SJSA1 (cell line): ENCODE data around the gene SRL. TPM values are rescaled to one million over a fixed set of nuclear protein-coding genes. Genes with fewer than 3 reads are reported as not detected.
"Not testable (repeated sequence)": the region's sequence is repeated elsewhere in the genome, so short reads cannot be mapped to it uniquely, and the experiment has no call there.

Source experiments
- DNase-seq, 2 experiments: peaks; one replicate each; pipeline ENCODE4 v3.0.0-alpha.2; 2015 to 2020; ENCODE audit warnings: low spot score in 2 of 2, low read depth in 1 of 2
- H3K27ac ChIP-seq: fragments of 250-450 bp; sonication (Bioruptor Pico); 2 replicates; pipeline ENCODE4 v1.5.1; 2020; ENCODE audit warnings: mild to moderate bottlenecking, moderate library complexity
- H3K27me3 ChIP-seq: fragments of 250-450 bp; sonication (Bioruptor Pico); replicated peaks from 2 replicates; pipeline ENCODE4 v1.5.1; 2020; ENCODE audit warnings: mild to moderate bottlenecking, moderate library complexity
- H3K36me3 ChIP-seq: fragments of 250-450 bp; sonication (Bioruptor Pico); 2 replicates; pipeline ENCODE4 v1.5.1; 2020; ENCODE audit warnings: mild to moderate bottlenecking
- H3K4me1 ChIP-seq: fragments of 250-450 bp; sonication (Bioruptor Pico); replicated peaks from 2 replicates; pipeline ENCODE4 v1.6.1; 2021; ENCODE audit warnings: mild to moderate bottlenecking
- H3K4me3 ChIP-seq: fragments of 250-450 bp; sonication (Bioruptor Pico); 2 replicates; pipeline ENCODE4 v1.5.1; 2020; ENCODE audit warnings: mild to moderate bottlenecking
- H3K9me3 ChIP-seq: fragments of 250-450 bp; sonication (Bioruptor Pico); replicated peaks from 2 replicates; pipeline ENCODE4 v1.5.1; 2020; ENCODE audit warnings: mild to moderate bottlenecking
- total RNA-seq: library from RNA; depleted of rRNA; stranded (reverse); fragments of >200 nt; shearing (Covaris generic); gene quantifications from 2 replicates; pipeline ENCODE4 v1.2.3, GENCODE V29; 2014

SRL gene
- total RNA-seq, 1 experiment from 2014 or later: 0.05 TPM

- Histone ChIP-seq H3K27ac (no peak overlapping the region), H3K36me3 (no peaks in the 10 kb centered on the region), H3K9me3 (no peaks in the 10 kb centered on the region), H3K4me3 (no peak overlapping the region), H3K27me3 (no peaks in the 10 kb centered on the region), H3K4me1 (no peaks in the 10 kb centered on the region)
- no peak for DNase-seq
Observed at GRCh38 chr16:4166821-4167220, 75.1 kb downstream of the SRL start.

- H3K4me3 ChIP-seq: no peak overlapping the region
- no peak for DNase-seq
- no peaks in the 10 kb centered on the region for H3K36me3 ChIP-seq
Observed at GRCh38 chr16:4160658-4161430, 81.0 kb downstream of the SRL start.

GRCh38 chr16:4159726-4160125, 82.2 kb downstream of the SRL start:
- Histone ChIP-seq H3K27me3 (no peaks in the 10 kb centered on the region), H3K4me3 (no peak overlapping the region), H3K36me3 (no peaks in the 10 kb centered on the region), H3K27ac (no peak overlapping the region), H3K9me3 (no peaks in the 10 kb centered on the region), H3K4me1 (no peaks in the 10 kb centered on the region)
- DNase-seq: no peak

More at GRCh38 chr16:4160658-4161430, 81.0 kb downstream of the SRL start:
- H3K9me3 ChIP-seq: no peaks in the 10 kb centered on the region
- no peaks in the 10 kb centered on the region for H3K27me3 ChIP-seq
- no peaks in the 10 kb centered on the region for H3K4me1 ChIP-seq
- no peak overlapping the region for H3K27ac ChIP-seq

- Histone ChIP-seq H3K27ac (no peak overlapping the region), H3K27me3 (no peaks in the 10 kb centered on the region), H3K4me1 (no peaks in the 10 kb centered on the region), H3K9me3 (no peaks in the 10 kb centered on the region), H3K4me3 (no peak overlapping the region), H3K36me3 (no peaks in the 10 kb centered on the region)
- no peak for DNase-seq
Observed at GRCh38 chr16:4158143-4159093, 83.5 kb downstream of the SRL start.

DNA sequence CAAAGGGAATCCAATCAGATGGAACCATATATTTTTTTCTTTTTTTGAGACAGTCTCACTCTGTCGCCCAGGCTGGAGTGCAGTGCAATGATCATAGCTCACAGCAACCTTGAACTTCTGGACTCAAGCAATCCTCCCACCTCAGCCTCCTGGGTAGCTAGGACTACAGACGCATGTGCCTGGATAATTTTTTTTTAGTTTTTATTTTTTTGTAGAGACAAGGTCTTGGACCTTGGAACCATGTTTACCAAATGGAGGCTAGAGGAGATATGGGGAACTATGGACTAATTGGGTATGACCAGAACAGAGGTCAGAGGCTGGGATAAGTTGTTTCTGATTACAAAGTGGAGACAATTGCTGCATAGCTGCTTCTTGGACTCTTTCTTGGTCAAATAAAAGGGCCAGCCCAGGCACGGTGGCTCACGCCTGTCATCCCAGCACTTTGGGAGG, 84.5 kb downstream of the SRL start:
- H3K27me3 ChIP-seq: no peaks in the 10 kb centered on the region
- no peak overlapping the region for H3K4me3 ChIP-seq
- H3K36me3 ChIP-seq: no peaks in the 10 kb centered on the region
- H3K9me3 ChIP-seq: no peaks in the 10 kb centered on the region
- no peak for DNase-seq
- H3K27ac ChIP-seq: no peak overlapping the region
- no peaks in the 10 kb centered on the region for H3K4me1 ChIP-seq

DNA sequence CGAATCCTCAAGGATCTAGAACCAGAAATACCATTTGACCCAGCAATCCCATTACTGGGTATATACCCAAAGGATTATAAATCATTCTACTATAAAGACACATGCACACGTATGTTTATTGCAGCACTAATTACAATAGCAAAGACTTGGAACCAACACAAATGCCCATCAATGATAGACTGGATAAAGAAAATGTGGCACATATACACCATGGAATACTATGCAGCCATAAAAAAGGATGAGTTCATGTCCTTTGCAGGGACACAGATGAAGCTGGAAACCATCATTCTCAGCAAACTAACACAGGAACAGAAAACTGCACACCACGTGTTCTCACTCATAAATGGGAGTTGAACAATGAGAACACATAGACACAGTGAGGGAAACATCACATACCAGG, 85.4 kb downstream of the SRL start:
- H3K27ac ChIP-seq, H3K4me1 ChIP-seq, DNase-seq, H3K27me3 ChIP-seq, H3K4me3 ChIP-seq, H3K9me3 ChIP-seq, H3K36me3 ChIP-seq: not testable (repeated sequence)

DNA sequence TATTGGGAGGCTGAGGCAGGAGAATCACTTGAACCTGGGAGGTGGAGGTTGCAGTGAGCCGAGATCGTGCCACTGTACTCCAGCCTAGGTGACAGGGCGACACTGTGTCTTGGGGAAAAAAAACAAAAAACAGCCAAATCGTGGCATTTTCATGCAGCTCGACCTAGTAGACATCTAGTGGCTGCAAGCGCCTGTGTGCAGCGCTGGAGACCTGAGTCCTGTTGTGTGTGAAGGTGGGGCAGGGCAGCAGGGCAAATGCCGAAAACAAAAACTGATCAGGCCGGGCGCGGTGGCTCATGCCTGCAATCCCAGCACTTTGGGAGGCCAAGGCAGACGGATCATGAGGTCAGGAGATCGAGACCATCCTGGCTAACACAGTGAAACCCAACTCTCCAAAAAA, 88.5 kb downstream of the SRL start:
- H3K27ac ChIP-seq, H3K9me3 ChIP-seq, H3K4me3 ChIP-seq, H3K27me3 ChIP-seq, H3K4me1 ChIP-seq, DNase-seq, H3K36me3 ChIP-seq: not testable (repeated sequence)

- Histone ChIP-seq H3K9me3 (no peaks in the 10 kb centered on the region), H3K4me3 (no peak overlapping the region), H3K27ac (no peak overlapping the region), H3K4me1 (no peaks in the 10 kb centered on the region), H3K27me3 (no peaks in the 10 kb centered on the region), H3K36me3 (no peaks in the 10 kb centered on the region)
- no peak for DNase-seq
Observed at GRCh38 chr16:4152267-4152666, 89.6 kb downstream of the SRL start.

DNA sequence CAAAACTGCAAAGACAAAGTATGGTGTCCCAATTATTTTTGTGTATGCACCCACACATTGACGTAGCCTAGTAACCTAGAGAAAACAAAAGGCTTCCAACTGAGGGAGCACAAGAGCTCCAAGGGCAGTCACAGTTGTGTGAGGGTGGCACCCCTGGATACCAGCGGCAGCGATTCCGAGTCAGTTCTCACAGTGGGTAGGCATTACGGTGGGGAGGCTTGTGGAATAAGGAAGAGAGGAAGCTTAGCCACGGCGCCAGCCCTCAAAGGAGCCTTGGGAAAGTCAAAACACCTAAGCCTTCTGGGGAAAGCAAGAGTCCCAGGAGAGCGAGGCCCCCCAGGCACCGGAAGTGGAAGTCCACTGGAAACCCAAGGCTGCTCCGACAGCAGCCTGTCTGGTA, 94.6 kb downstream of the SRL start:
- H3K9me3 ChIP-seq: no peaks in the 10 kb centered on the region
- no peak overlapping the region for H3K4me3 ChIP-seq
- no peaks in the 10 kb centered on the region for H3K27me3 ChIP-seq
- H3K27ac ChIP-seq: no peak overlapping the region
- no peaks in the 10 kb centered on the region for H3K36me3 ChIP-seq
- no peak for DNase-seq
- H3K4me1 ChIP-seq: no peaks in the 10 kb centered on the region

GRCh38 chr16:4142268-4142667, 99.6 kb downstream of the SRL start:
- no peak for DNase-seq
- H3K4me1 ChIP-seq: peaks cover 5% of the 10 kb centered on the region; the same call in 1 of the 2 replicates
- no peaks in the 10 kb centered on the region for H3K27me3 ChIP-seq
- H3K9me3 ChIP-seq: no peaks in the 10 kb centered on the region
- H3K4me3 ChIP-seq: no peak overlapping the region
- H3K36me3 ChIP-seq: no peaks in the 10 kb centered on the region
- no peak overlapping the region for H3K27ac ChIP-seq

DNA sequence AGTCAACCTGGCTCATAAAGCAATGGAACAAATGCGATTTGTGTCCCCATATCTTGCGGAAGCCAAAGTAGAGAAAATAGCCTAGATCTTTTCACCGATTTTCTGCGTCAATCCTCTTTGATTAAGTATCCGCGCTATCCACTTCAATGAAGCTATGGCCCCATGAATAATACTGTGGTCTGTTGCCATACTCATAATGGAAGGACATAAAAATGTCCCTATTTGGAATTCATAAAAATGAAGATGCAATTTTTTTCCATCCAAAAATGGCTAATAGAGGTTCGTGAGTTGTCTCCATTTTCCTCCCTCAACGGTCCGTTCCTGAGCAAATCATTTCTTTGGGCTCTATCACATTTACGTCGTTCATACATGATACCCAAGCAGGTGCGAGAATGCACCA, 100.3 kb downstream of the SRL start:
- Histone ChIP-seq H3K36me3 (no peaks in the 10 kb centered on the region), H3K27ac (no peak overlapping the region), H3K4me3 (no peak overlapping the region), H3K27me3 (no peaks in the 10 kb centered on the region), H3K9me3 (no peaks in the 10 kb centered on the region), H3K4me1 (peaks cover 5% of the 10 kb centered on the region)
- no peak for DNase-seq

- DNase-seq: no peak
- Histone ChIP-seq H3K27me3 (no peaks in the 10 kb centered on the region), H3K36me3 (no peaks in the 10 kb centered on the region), H3K9me3 (no peaks in the 10 kb centered on the region), H3K4me3 (no peak overlapping the region), H3K27ac (no peak overlapping the region; the same call in 1 of the 2 replicates), H3K4me1 (peaks cover 9% of the 10 kb centered on the region)
Observed at GRCh38 chr16:4140652-4141051, 101.2 kb downstream of the SRL start.

DNA sequence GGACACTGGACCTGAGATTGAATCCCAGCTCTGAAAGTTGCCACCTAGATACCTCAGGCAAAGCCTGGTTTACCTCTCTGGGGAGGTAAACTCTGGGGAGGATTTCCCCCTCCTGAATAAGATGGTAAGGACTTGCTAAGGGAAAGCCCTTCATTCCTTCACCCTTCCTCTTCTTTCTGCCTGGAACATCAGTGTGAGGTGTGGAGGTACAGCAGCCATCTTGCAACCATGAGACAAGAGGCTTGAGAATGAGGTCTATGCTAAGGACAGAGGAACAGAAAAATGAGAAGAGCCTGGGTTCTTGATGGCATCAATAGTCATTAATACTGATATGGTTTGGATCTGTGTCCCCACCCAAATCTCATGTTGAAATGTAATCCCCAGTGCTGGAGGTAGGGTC, 101.9 kb downstream of the SRL start:
- Histone ChIP-seq H3K4me3 (no peak overlapping the region), H3K27ac (no peak overlapping the region), H3K4me1 (peaks cover 9% of the 10 kb centered on the region), H3K27me3 (no peaks in the 10 kb centered on the region), H3K9me3 (no peaks in the 10 kb centered on the region), H3K36me3 (no peaks in the 10 kb centered on the region)
- no peak for DNase-seq
